ENCODE results near the gene SOX5.

DNA sequence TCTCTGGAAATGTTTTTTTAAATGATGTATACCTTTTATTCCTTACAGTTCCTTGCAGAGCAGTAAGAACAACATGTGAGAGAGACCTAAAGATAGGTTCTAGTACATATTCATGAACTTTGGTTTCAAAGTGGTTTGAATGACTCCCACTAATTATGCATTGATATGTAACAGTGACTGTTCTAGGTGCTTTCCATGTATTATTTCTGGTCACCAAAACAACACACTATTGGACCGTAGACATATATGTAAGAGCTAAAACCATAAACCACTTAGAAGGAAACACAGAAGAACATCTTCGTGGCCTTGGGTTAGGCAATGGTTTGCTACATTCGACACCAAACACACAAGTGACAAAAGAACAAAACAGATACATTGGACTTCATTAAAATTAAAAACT, 37.9 kb downstream of the SOX5 start:
- TF ChIP-seq, protein P1, sequence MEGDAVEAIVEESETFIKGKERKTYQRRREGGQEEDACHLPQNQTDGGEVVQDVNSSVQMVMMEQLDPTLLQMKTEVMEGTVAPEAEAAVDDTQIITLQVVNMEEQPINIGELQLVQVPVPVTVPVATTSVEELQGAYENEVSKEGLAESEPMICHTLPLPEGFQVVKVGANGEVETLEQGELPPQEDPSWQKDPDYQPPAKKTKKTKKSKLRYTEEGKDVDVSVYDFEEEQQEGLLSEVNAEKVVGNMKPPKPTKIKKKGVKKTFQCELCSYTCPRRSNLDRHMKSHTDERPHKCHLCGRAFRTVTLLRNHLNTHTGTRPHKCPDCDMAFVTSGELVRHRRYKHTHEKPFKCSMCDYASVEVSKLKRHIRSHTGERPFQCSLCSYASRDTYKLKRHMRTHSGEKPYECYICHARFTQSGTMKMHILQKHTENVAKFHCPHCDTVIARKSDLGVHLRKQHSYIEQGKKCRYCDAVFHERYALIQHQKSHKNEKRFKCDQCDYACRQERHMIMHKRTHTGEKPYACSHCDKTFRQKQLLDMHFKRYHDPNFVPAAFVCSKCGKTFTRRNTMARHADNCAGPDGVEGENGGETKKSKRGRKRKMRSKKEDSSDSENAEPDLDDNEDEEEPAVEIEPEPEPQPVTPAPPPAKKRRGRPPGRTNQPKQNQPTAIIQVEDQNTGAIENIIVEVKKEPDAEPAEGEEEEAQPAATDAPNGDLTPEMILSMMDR (conservative IDR thresholded peaks at IDR 0.05; ENCODE audit: low read length) = no peak
- TF ChIP-seq EZH2phosphoT487 (IDR thresholded peaks at IDR 0.05; ENCODE audit: borderline replicate concordance) = no peak
